Activated CD8-positive, alpha-beta memory T cell treated with anti-CD3 and anti-CD28 coated beads, Interleukin-2, amount 50 U/mL, for 24 hours (primary cell): ENCODE measurements around the gene GNAI1.

Experiments
- DNase-seq: peaks from one replicate; pipeline ENCODE4 v3.0.0-alpha.2; 2020; ENCODE audit errors: extremely low read depth

GNAI1 gene

GRCh38 chr7:80159802-80160201, 25.2 kb downstream of the GNAI1 start:
- DNase-seq, result no peak

GRCh38 chr7:80161466-80161865, 26.8 kb downstream of the GNAI1 start:
- no peak for DNase-seq

GRCh38 chr7:80165177-80165576, 30.5 kb downstream of the GNAI1 start:
- DNase-seq, result no peak

GRCh38 chr7:80170445-80170844, 35.8 kb downstream of the GNAI1 start:
- no peak for DNase-seq

GRCh38 chr7:80172387-80172786, 37.8 kb downstream of the GNAI1 start:
- no peak for DNase-seq

- DNase-seq, result no peak
Measured at GRCh38 chr7:80175744-80176143, 41.1 kb downstream of the GNAI1 start.

GRCh38 chr7:80181411-80181810, 46.8 kb downstream of the GNAI1 start:
- no peak for DNase-seq

GRCh38 chr7:80182630-80183276, 48.1 kb downstream of the GNAI1 start:
- DNase-seq, result no peak

- no peak for DNase-seq
Measured at GRCh38 chr7:80183351-80183750, 48.7 kb downstream of the GNAI1 start.

- no peak for DNase-seq
Measured at GRCh38 chr7:80183900-80184685, 49.5 kb downstream of the GNAI1 start.

- no peak for DNase-seq
Measured at GRCh38 chr7:80184693-80185092, 50.1 kb downstream of the GNAI1 start.

- DNase-seq, result no peak
Measured at GRCh38 chr7:80185571-80185970, 50.9 kb downstream of the GNAI1 start.

GRCh38 chr7:80186721-80187120, 52.1 kb downstream of the GNAI1 start:
- DNase-seq, result no peak

- no peak for DNase-seq
Measured at GRCh38 chr7:80187279-80187678, 52.6 kb downstream of the GNAI1 start.

GRCh38 chr7:80187727-80188126, 53.1 kb downstream of the GNAI1 start:
- DNase-seq, result no peak

- no peak for DNase-seq
Measured at GRCh38 chr7:80189638-80190037, 55.0 kb downstream of the GNAI1 start.

- DNase-seq, result no peak
Measured at GRCh38 chr7:80197627-80198026, 63.0 kb downstream of the GNAI1 start.

GRCh38 chr7:80199051-80199450, 64.4 kb downstream of the GNAI1 start:
- no peak for DNase-seq

GRCh38 chr7:80204454-80204853, 69.8 kb downstream of the GNAI1 start:
- DNase-seq, result no peak

- DNase-seq, result no peak
Measured at GRCh38 chr7:80204919-80205318, 70.3 kb downstream of the GNAI1 start.

- no peak for DNase-seq
Measured at GRCh38 chr7:80206763-80207162, 72.1 kb downstream of the GNAI1 start.

- DNase-seq, result no peak
Measured at GRCh38 chr7:80207501-80207900, 72.9 kb downstream of the GNAI1 start.

GRCh38 chr7:80208700-80209099, 74.1 kb downstream of the GNAI1 start:
- no peak for DNase-seq

- DNase-seq, result no peak
Measured at GRCh38 chr7:80210400-80210799, 75.8 kb downstream of the GNAI1 start.
